Left forelimb (tissue), 1 donor: ENCODE data around the gene TCF7.

ENCODE experiments used
- DNase-seq: peaks from one replicate; pipeline ENCODE4 v3.0.0-alpha.2; 2018; ENCODE audit warnings: low spot score

TCF7 gene

GRCh38 chr5:134090522-134090921 is 24.0 kb upstream of the TCF7 start:
- DNase-seq, result no peak

GRCh38 chr5:134091626-134092121 is 22.8 kb upstream of the TCF7 start:
- no peak for DNase-seq

DNA sequence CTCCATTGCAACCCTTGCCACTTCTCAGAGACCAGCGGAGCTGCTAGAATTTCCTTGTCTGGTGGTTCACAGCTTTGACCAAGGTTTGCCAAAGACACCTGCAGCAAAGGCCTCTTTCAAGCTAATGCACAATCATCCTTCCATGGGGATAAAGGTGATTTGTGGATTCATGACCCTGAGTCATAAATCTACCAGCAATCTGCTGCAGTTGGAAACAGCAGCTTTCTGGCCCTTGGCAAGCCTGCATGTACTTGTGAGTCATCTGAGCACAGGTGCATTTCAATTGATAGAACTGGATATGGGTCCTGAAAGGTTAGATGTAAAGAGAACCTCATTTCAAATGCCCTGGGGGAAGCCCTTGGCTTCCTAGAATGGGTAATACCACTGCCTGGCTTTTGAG is 21.6 kb upstream of the TCF7 start:
- DNase-seq, result no peak

GRCh38 chr5:134093351-134093750 is 21.1 kb upstream of the TCF7 start:
- DNase-seq, result no peak

DNA sequence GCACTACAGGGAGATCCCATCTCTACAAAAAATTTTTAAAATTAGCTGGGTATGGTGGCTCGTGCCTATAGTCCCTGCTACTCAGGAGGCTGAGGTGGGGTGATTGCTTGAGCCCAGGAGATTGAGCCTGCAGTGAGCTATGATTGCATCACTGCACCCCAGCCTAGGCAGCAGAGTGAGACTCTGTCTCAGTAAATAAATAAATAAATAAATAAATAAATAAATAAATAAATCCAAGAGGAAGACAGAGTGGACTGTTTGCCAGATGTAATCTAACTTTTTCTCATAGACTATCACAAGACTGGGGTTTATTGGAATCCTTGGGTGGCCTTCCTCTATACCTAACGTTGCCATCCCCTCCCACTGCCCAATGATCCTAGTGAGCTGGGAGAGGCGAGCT is 19.2 kb upstream of the TCF7 start:
- DNase-seq, result no peak

DNA sequence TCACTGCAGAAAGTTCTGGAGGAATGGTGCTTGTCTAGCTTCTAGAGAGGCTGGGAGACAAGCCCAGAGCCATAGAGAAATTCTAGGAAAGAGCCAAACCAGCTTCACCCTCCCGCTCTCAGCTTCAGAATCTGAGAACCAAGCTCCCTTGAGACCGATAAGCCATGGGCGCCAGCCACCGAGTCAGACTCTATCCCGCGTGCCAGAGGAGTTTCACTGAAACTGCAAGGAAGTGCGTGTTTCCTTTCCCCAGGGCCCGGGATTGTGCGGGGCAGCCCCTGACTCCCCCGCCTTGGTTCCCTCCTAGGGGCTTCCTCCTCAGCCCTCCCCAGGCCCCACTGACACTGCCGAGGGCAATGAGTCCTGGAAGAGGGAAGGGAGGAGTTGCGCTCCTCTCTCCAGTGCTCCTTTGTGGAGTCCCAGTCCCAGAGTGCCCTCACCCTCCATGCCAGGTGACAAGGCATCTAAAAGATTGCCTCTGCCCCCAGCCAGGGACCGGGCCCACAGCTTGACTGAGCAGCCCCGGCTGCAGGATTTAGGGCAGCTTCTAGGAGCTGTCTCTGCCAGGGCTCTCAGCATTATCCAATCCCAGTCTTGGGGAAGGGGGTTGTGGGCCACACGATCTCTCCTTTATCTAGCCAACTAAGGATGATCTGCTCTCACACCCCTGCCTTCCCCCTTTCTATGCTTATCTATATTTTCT is 18.4 kb upstream of the TCF7 start:
- no peak for DNase-seq

DNA sequence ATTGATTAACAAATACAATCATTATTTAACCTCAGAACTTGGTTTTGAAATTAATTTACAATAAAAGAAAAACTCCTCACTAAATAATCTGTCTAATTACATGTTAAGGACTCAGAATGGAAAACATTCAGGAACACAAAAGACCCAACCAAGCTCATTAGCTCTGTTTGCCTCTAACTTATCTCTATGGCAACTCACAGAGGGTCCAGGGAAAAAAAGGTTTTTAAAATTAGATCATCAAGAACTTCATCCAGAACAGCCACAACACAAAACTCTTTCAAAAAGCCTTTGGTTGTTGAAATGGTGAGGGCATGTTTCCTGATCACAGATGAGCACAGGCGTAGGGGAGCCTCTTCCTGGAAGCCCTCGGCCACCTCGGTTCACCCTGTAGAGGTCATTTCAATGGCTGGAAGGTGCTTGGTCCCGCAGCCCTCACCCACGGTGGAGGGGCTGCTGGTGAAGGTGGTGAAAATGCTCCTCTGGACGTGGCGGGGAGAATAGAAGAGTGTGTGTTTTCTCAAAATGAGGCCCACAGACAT is 17.2 kb upstream of the TCF7 start:
- DNase-seq, result no peak

- DNase-seq, result no peak
Observed at GRCh38 chr5:134098690-134099089, 15.8 kb upstream of the TCF7 start.

GRCh38 chr5:134099288-134099872 is 15.1 kb upstream of the TCF7 start:
- DNase-seq, result no peak

DNA sequence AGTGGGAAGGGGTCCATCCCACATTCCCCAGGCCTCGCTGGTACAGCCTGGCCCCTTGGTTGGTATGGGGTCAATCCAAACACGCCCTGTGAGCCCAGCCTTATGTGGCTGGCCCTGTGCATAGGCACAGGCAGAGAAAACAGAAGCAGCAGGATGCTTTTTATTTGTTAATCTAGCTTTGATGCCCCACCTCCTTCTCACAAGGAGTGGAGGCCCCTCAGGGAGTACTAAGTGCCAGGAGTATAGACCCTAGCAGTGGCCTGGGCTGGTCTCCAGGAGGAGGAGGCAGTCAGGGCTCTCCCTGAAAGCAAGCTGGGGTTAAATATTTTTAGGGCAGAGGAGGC is 14.6 kb upstream of the TCF7 start:
- no peak for DNase-seq

- no peak for DNase-seq
Observed at GRCh38 chr5:134100283-134101091, 14.0 kb upstream of the TCF7 start.

DNA sequence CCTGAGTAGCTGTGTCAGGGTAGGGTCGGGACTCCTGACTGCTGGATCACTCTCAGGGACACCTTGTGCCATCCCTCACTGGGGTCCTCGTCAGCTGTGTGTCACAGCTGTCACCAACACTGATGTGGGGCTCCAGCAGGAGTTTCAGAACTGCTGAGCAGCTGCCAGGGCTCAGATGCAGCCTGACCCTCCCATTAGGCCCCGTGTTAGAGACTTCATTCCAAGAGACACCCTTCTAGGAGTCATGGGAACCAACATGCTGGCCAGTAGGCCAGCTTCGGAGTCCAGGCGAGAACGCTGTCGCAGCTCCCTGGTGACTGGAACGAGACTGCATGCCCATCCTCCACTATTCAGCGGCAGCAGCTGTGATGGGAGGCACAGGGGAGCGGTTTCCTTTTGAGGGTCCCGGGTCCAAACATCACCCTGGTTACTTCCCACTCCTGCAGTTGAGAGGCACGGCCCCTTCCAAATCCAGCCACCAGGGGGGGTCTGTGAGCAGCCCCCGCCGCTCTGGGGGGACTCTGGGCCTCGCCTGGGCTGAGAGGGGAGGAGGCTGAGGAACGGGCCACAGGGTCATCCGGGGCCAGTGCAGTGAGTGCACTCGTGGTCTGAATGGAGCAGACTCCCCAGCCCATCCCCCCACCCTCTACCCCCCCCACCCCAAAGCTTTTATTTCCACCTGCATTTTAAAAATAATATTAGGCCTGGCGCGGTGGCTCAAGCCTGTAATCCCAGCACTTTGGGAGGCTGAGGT is 12.6 kb upstream of the TCF7 start:
- DNase-seq, result no peak

DNA sequence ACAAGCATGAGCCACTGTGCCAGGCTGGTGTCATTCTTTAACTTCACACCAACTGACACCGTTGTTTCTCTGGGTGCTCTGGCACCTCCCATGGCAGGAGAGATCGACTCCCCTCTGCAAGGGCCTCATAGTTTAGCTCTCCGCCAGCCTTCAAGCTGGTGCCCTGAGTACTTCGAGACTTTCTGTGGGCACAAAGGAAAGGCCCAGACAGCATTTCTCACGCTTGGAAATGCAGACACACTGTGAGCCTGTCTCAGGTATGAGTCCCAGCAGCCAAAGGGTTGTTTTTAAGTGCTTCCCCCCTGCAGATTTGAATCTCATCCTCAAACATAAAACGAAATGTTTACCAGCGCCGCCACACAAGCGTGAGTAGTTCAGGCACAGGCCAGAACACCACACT is 11.1 kb upstream of the TCF7 start:
- DNase-seq, result no peak

DNA sequence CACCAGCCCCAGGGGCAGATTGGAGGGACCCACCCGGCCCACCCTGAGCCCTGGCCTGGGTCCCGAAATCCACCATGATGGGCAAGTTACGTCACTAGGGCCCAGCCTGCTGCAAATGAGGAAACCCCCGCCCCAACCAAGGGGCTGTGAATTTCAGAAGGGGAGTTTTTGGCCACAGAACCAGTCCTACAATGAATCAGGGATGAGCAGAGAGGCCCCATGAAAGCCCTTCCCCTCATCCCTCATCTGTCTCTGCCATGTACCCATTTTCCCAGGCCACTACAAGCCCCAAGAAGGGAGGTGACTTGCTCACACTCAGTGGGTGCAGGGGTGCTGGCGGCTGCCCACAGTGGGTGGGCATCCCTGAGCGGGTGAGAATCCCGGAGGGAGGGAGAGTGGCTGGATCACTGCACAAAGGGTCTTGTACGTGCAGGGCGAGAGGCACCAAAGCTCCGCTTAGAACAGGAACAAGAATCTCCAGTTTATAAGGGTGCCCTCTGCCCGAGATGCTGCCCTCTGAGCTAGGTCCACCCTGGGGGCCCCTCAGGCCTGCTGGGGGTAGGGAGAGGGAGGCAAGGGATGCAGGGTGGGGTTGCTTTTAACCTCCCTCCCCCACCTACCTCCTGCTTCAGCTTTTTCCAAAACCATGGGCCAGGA is 10.4 kb upstream of the TCF7 start:
- no peak for DNase-seq

DNA sequence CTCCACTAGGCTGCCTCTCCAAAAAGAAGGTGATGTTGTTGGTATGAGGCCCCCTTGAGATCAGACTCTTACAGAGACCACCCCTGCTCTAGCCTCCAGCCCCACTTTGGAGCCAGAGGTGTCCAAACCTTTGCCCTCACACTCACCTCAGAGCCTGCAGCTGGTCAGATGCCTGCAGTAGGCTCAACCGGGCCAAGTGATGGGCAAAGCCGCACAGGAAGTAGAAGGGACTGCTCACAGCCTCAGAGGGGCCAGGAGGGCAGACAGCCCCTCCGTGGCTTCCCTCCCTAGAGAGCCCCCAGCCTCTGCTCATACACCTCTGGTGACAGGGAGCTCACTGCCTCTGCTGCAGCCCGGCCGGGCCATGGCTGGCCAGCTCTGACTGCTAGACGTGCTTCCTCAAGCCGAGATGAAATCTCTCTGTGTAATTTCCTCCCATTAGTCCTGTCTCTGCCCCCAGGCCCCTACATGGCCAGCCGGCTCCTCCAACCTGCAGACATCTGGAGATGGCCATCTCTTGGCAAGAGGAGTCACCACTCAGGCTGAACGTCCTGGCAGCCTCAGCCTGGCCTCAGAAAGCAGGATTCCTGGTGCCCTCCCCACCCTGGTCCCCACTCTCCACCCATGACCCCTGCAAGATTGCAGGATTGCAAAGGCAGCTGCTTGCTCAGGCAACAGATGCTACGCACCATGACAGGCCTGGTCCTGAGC is 7.3 kb upstream of the TCF7 start:
- no peak for DNase-seq

GRCh38 chr5:134107779-134108178 is 6.7 kb upstream of the TCF7 start:
- no peak for DNase-seq

DNA sequence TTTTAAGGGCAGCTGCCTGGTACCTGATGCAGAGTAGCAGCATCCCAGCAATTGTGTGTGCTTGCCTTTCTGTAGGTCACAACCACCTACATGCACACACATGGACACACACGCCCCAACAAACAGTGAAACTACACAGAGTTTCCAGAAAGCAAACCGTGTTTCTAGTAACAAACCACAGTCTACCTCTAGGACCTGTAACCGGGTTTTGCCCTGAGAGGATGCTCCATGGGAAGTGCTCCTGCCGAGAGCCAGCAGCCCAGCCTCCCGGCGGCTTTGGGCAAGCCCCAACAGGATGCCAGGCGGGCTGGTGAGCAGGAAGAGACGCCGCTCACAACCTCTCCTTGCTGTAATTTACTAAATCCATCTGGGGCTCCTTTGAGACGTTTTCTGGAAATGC is 4.1 kb upstream of the TCF7 start:
- no peak for DNase-seq

- no peak for DNase-seq
Observed at GRCh38 chr5:134111741-134112647, 2.5 kb upstream of the TCF7 start.

DNA sequence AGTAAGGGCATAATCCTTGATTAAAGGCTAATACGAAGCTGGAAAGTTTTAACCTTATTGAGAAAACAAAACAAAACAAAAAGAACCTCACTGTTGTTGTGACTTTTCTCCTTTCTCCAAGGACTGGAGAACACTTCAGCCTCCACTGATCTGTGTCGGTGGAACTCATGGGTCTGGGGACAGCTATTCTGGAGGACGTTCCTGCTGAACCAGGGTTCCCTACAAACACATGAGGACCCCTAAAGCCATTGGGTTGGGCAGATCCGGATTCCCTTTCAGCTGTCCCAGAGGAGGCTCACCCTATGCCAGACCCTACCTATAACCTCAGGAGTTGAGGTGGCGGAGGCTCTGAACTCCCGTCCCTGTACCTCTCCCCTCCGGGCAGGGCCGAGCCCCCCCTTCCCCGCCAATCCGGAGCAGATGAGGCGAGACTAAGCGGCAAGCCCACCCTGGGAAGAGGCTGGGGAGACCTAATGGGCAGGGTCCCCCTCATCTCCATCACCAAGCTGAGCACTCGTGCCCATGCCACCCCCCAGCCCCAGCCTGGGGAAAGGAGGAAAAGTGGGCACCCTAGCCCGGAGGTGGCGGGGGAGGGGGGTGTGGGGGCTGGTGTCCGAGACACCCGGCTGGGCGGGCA is 1.6 kb upstream of the TCF7 start:
- DNase-seq, result no peak
